ENCODE data around the gene ZNF276. TPM values are rescaled to one million over a fixed set of nuclear protein-coding genes. Genes with fewer than 3 reads are reported as not detected.

ZNF276 gene
- polyA plus RNA-seq, 1 of the 3 experiments (the other 2 are of a cell fraction), result 24.9 TPM

- CTCF ChIA-PET, result interaction anchor here (1.0 to 3.0 kb wide), 5 partner anchors 10 to 200 kb away, joined by 3 to 14 read pairs (median 4); partner anchors contain the start of gene VPS9D1
- 91% methylated on average over 12 of the region's 19 CpGs for WGBS (ENCODE audit: low lambda C conversion rate)
These were observed 11.5 kb upstream of the ZNF276 start for GRCh38 chr16:89709716-89710432.

DNA sequence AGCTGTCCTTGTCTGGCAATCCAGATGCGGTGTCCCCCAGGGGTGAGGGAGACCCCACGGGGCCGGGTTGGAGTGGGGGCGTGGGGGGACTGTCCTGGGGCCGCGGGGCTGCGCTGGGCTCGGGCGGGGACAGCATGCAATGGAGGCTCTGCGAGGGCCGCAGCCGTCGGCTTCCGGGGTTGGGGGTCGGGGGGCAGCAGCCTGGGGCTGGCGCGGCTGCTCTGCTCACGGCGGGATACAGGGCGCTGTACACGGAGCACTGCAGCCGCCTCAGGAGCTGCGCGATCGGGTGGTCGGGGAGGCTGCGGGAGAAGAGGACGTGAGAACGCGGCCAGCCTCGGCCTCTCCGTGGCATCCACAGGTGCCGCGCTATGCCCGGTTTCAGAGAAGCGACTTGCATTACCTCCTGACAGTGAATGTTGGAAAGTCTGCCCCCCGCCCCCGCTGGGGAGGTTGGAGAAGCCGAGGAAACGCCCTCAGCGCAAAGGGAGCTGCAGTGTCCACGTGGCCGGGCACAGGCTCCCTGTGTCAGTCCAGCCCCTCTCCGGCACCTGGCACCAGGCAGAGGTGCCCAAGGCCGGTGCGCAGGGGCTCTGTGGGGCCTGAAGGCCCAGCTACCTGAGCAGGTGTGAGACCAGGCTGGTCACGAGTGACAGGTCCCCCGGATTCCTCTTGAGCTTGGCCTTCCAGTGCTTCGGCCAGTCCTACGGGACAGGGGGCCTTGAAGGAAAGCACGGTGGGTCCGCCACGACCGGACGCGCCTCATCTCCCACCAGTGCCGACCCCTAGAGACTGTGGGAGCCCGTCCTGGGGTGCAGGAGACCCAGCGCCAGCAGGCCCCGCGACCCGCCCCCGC, 10.4 kb upstream of the ZNF276 start:
- peaks cover 0 to 3% of the 10 kb centered on the region in 2 experiments; a peak in 1 of 4 replicates for H3K4me1 ChIP-seq (ENCODE audit: control insufficient read depth in 1 of 2, insufficient read depth in 2 of 2, low read depth in 1 of 2, low read length in 1 of 2)
- DNase-seq, result no peak
- H3K9ac ChIP-seq, result no peak overlapping the region
- no peak overlapping the region for H2AFZ ChIP-seq (ENCODE audit: low read depth)
- H3K4me3 ChIP-seq (ENCODE audit: low read depth in 2 of 2, low read length in 1 of 2), result no peak overlapping the region
- no peaks in the 10 kb centered on the region for H4K20me1 ChIP-seq (ENCODE audit: insufficient read depth)
- peaks cover 6% of the 10 kb centered on the region for H3F3A ChIP-seq (replicated peaks; ENCODE audit: insufficient read depth)
- H3K27me3 ChIP-seq (ENCODE audit: insufficient read depth), result no peaks in the 10 kb centered on the region
- ChIA-PET CTCF (interaction anchor here (1.3 to 3.0 kb wide), 3 partner anchors 9 to 150 kb away, joined by 4 to 14 read pairs (median 6); partner anchors contain the start of gene VPS9D1), POLR2A (interaction anchor here (0.6 to 2.0 kb wide), 2 partner anchors 11 to 163 kb away, joined by 3 to 6 read pairs; partner anchors contain the start of gene TCF25)
- H3K36me3 ChIP-seq (replicated peaks in 1 of 2; ENCODE audit: control insufficient read depth in 1 of 2, insufficient read depth in 2 of 2, low read length in 1 of 2), result peaks cover 0 to 4% of the 10 kb centered on the region in 2 experiments
- no peaks in the 10 kb centered on the region for H3K9me3 ChIP-seq
- H3K9me2 ChIP-seq, result no peaks in the 10 kb centered on the region
- 97% methylated on average over 27 of the region's 63 CpGs for WGBS (ENCODE audit: low lambda C conversion rate)
- H3K27ac ChIP-seq (ENCODE audit: low read depth in 2 of 2, low read length in 1 of 2), result no peak overlapping the region
- TF ChIP-seq RXRA (IDR thresholded peaks at IDR 0.05; ENCODE audit: borderline replicate concordance, low read depth) (no peak), FOXM1 (IDR thresholded peaks at IDR 0.05; ENCODE audit: low read depth) (no peak), MXI1 (IDR thresholded peaks at IDR 0.05; ENCODE audit: low read depth, low read length) (no peak)
- peaks cover 20% of the 10 kb centered on the region for H3K79me2 ChIP-seq (ENCODE audit: insufficient read depth)
- no peak overlapping the region for H3K4me2 ChIP-seq

More at GRCh38 chr16:89709716-89710432, 11.5 kb upstream of the ZNF276 start:
- Histone ChIP-seq H3K4me2 (no peak overlapping the region), H3K27ac (ENCODE audit: low read depth in 2 of 2, low read length in 1 of 2) (no peak overlapping the region), H3K9ac (no peak overlapping the region), H3K9me3 (no peaks in the 10 kb centered on the region), H3K36me3 (replicated peaks in 1 of 2; ENCODE audit: control insufficient read depth in 1 of 2, insufficient read depth in 2 of 2, low read length in 1 of 2) (peaks cover 0 to 4% of the 10 kb centered on the region in 2 experiments), H4K20me1 (ENCODE audit: insufficient read depth) (no peaks in the 10 kb centered on the region), H3K4me3 (ENCODE audit: low read depth in 2 of 2, low read length in 1 of 2) (no peak overlapping the region), H3K79me2 (ENCODE audit: insufficient read depth) (peaks cover 20% of the 10 kb centered on the region), H3K9me2 (no peaks in the 10 kb centered on the region), H2AFZ (ENCODE audit: low read depth) (no peak overlapping the region), H3K4me1 (ENCODE audit: control insufficient read depth in 1 of 2, insufficient read depth in 2 of 2, low read depth in 1 of 2, low read length in 1 of 2) (peaks cover 0 to 3% of the 10 kb centered on the region in 2 experiments; a peak in 1 of 4 replicates), H3K27me3 (ENCODE audit: insufficient read depth) (no peaks in the 10 kb centered on the region), H3F3A (replicated peaks; ENCODE audit: insufficient read depth) (peaks cover 6% of the 10 kb centered on the region)
- no peak for DNase-seq
- POLR2A ChIA-PET, result no interaction called here
- TF ChIP-seq ZBTB33 (IDR thresholded peaks at IDR 0.05; ENCODE audit: borderline replicate concordance, low read depth) (no peak), SMC3 (IDR thresholded peaks at IDR 0.05; ENCODE audit: low read depth, low read length) (no peak), JUND (IDR thresholded peaks at IDR 0.05) (no peak)

All from SK-N-SH (cell line).